Kidney epithelial cell (primary cell): ENCODE results near the gene FAM83E. TPM values are rescaled to one million over a fixed set of nuclear protein-coding genes. Genes with fewer than 3 reads are reported as not detected.
A peak's percentile ranks its signal among the peaks of the same experiment; 100 is the strongest.
"Not testable (repeated sequence)": the region's sequence is repeated elsewhere in the genome, so short reads cannot be mapped to it uniquely, and the experiment has no call there.

Experiments
- DNase-seq: peaks from one replicate; pipeline ENCODE4 v3.0.0-alpha.2; 2010; ENCODE audit warnings: low read depth
- H3K27me3 ChIP-seq: 2 replicates; pipeline ENCODE4 v1.6.0; 2011; ENCODE audit warnings: low read length; ENCODE audit not compliant: control insufficient read depth, insufficient read depth
- H3K36me3 ChIP-seq: 2 replicates; pipeline ENCODE4 v1.5.1; 2011; ENCODE audit warnings: low read length; ENCODE audit not compliant: control insufficient read depth, insufficient read depth
- H3K4me3 ChIP-seq: 2 replicates; pipeline ENCODE4 v1.5.1; 2011; ENCODE audit warnings: low read depth, mild to moderate bottlenecking, control low read depth, low read length
- total RNA-seq: library from RNA; depleted of rRNA; stranded (reverse); fragments of >200 nt; gene quantifications from 2 replicates; pipeline ENCODE4 v1.2.3, GENCODE V29; 2015
- TF ChIP-seq, protein P1 (sequence below): IDR thresholded peaks from 2 replicates; pipeline ENCODE4 v1.5.1; 2011; ENCODE audit warnings: mild to moderate bottlenecking, moderate library complexity, low read length, control low read depth, inconsistent platforms; ENCODE audit not compliant: insufficient read depth, poor library complexity, severe bottlenecking

FAM83E gene
- total RNA-seq, 1 donor from 2014 or later = 0.25 TPM

DNA sequence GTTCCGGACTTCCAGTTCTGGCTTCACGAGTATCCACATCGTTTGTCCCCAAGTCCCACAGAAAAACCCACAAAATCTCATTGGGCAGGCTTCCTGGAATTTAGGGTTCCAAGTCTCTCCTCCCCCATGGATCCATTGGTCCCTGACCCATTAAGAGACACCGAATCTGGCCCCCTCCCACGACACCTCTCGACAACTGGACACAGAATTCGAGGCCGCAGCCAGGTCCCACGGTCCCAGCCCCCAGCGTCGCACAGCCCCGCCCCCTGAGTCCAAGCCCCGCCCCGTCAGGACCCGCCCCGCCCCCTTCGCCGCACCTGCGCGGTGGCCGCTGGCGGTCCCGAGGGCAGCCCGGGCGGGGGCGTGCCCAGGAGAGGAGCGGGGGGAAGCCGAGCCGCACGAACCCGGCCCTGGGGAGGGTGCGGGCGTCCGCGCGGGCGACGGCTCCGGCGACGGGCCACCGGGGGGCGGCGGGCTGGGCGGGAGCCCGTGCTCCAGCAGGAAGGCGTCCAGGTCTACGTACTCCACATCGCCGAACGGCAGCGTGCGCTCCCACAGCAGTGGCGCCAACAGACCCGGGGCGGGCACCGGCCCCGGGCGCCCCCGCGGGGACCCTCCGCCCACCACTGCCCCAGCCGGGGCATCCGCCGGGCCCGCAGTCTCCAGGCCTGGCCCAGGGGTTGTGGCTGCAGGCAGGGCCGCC lies 20.5 kb upstream of the FAM83E start:
- Histone ChIP-seq H3K4me3 (peak overlapping the region; percentile 42), H3K36me3 (no peaks in the 10 kb centered on the region), H3K27me3 (peaks cover 3% of the 10 kb centered on the region)
- DNase-seq = no peak
- TF ChIP-seq, protein P1, sequence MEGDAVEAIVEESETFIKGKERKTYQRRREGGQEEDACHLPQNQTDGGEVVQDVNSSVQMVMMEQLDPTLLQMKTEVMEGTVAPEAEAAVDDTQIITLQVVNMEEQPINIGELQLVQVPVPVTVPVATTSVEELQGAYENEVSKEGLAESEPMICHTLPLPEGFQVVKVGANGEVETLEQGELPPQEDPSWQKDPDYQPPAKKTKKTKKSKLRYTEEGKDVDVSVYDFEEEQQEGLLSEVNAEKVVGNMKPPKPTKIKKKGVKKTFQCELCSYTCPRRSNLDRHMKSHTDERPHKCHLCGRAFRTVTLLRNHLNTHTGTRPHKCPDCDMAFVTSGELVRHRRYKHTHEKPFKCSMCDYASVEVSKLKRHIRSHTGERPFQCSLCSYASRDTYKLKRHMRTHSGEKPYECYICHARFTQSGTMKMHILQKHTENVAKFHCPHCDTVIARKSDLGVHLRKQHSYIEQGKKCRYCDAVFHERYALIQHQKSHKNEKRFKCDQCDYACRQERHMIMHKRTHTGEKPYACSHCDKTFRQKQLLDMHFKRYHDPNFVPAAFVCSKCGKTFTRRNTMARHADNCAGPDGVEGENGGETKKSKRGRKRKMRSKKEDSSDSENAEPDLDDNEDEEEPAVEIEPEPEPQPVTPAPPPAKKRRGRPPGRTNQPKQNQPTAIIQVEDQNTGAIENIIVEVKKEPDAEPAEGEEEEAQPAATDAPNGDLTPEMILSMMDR = no peak

DNA sequence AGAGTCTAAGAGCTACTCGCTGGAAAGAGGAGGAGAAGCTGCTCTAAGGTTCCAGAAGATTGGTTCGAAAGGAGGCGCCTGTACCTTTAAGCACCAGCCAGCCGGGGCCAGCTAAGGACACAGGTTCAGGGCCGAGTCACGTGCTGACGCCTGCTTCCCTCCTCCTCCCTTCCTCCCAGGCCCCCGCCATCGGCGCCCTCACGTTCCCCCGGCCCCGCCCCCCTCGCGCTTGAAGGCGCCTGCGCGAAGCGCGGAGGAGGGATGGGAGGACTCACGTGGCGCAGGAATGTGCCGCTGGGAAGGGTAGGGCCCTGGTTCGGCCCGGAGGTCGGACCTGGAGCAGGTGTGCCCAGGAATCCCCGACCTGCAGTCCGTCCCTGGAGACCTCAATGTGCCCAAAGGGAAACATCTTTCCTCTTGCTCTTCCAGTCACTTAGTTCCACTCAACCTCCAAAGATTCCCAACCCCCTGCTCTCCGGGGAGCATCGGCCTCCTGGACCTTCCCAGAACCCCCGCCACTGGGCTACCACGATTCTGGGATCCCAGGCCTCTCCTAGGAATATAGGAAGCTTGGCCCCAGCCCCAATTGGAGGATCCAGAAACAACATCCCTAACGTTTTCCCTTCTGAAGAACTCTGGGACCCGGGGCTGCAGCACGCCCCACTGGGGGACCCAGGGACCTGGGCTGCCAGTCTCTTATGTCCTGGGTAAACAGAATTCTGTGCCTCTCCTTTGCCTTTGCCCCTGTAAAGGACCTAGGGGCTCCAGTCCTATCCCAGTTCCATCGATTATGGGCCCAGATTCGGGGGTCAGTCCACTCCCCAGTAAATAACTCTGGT lies 19.8 kb upstream of the FAM83E start:
- H3K4me3 ChIP-seq = no peak overlapping the region
- TF ChIP-seq, protein P1 = no peak
- peak; percentile 85 for DNase-seq
- no peaks in the 10 kb centered on the region for H3K36me3 ChIP-seq
- peaks cover 3% of the 10 kb centered on the region for H3K27me3 ChIP-seq

DNA sequence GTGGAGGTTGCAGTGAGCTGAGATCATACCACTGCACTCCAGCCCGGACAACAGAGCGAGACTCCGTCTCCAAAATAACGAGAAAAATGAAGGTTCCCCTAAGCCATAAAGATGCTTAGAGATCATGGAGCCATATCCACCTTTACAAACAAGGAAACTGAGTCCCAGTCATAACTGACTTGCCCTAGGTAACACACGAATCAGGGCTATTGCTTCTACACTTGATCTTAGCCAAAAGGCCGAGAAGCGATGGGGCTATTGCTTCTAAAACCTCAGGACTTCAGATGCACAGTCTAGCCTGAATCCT lies 19.1 kb upstream of the FAM83E start:
- H3K36me3 ChIP-seq = no peaks in the 10 kb centered on the region
- H3K4me3 ChIP-seq = no peak overlapping the region
- TF ChIP-seq, protein P1 = no peak
- no peaks in the 10 kb centered on the region for H3K27me3 ChIP-seq
- no peak for DNase-seq

DNA sequence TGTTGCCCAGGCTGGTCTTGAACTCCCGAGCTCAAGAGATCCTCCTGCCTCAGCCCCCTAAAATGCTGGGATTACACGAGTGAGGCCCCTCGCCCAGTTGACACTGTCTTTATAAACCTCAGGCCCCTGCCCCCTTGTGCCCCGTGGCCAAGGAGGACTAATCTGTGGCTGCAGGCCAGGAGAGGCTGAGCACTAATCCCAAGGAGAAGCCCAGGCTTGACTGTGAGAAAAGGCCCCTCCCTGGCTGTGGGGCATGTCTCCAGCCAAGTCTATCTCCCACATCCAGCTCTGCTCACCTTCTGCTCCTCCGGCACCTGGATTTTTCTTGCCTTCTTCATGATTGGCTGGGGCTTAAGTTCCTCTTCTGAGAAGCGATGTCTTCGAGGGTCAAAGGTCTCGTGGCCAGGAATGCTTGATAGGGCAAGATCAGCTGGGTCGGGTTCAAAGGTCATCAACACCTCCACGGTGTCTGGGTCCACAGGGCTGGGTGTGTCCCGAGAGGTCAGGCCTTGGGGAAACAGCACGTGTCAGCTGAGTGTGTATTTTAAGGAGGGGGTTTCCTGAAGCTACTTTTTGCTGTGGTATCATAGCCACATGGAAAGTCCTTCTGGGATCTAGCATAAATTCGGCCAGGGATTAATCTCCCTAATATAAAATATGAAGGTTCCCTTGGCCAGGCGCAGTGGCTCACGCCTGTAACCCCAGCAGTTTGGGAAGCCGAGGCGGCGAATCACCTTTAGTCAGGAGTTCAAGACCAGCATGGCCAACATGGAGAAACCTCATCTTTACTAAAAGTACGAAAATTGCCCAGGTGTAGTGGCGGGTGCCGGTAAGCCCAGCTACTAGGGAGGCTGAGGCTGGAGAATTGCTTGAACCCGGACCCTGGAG lies 18.5 kb upstream of the FAM83E start:
- TF ChIP-seq, protein P1 = no peak
- no peak for DNase-seq
- H3K27me3 ChIP-seq = no peaks in the 10 kb centered on the region
- no peak overlapping the region for H3K4me3 ChIP-seq
- H3K36me3 ChIP-seq = no peaks in the 10 kb centered on the region

DNA sequence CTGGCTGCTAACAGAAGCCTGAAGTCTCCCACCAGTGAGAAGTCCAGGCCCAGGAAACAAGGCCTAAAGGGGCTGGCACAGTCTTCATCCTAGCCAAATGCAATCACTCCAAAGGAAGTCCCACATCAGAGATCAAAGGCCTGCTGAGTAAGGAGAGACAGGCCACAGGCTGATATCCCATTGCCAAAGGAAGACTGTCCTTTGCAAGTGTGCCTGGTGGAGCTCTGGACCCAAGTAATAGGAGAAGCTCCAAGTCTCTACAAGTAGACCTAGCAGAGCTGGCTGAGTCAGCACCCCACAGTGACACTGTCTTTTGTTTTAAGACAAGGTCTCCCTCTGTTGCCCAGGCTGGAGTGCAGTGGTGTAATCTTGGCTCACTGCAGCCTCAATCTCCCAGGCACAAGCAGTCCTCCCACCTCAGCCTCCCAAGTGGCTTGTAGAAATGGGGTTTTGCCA lies 17.8 kb upstream of the FAM83E start:
- Histone ChIP-seq H3K36me3 (no peaks in the 10 kb centered on the region), H3K27me3 (no peaks in the 10 kb centered on the region), H3K4me3 (no peak overlapping the region)
- no peak for DNase-seq
- TF ChIP-seq, protein P1 = no peak

DNA sequence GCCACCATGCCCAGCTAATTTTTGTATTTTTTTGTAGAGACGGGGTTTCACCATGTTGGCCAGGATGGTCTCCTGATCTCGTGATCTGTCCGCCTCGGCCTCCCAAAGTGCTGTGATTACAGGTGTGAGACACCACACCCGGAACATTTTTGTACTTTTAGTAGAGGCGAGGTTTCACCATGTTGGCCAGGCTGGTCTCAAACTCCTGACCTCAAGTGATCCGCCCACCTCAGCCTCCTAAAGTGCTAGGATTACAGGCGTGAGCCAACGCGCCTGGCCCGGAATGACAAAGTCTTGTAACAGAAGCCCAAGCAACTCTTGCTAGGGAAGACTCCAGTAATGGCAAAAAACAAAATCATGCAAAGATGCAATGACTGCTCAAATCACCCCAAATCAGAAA lies 17.4 kb upstream of the FAM83E start:
- H3K27me3 ChIP-seq, H3K4me3 ChIP-seq, DNase-seq, H3K36me3 ChIP-seq: not testable (repeated sequence)
